Activated naive CD8-positive, alpha-beta T cell treated with anti-CD3 and anti-CD28 coated beads, Interleukin-2, amount 10 ng/mL, durations not matched to agents 7 days and 5 days (primary cell): ENCODE data around the gene SLCO4C1. TPM values are rescaled to one million over a fixed set of nuclear protein-coding genes. Genes with fewer than 3 reads are reported as not detected.

Source experiments
- total RNA-seq, 2 experiments: library from RNA; stranded (reverse); gene quantifications; one replicate each; pipeline ENCODE4 v1.2.3, GENCODE V29; 2021

SLCO4C1 gene
- total RNA-seq, 2 experiments from 2014 or later: 0.40 to 0.42 TPM

Other genes starting within 250 kb of the SLCO4C1 start
- not detected for gene SLCO6A1, start 202.7 kb upstream of the SLCO4C1 start, total RNA-seq